Measurements from ENCODE around the gene NEDD4L. TPM values are rescaled to one million over a fixed set of nuclear protein-coding genes. Genes with fewer than 3 reads are reported as not detected.

NEDD4L gene
- total RNA-seq, 2 experiments from 2014 or later = 3.2 to 3.3 TPM

GRCh38 chr18:58309610-58310239 is 265.7 kb downstream of the NEDD4L start:
- BruUV-seq (replicated peaks) = no TSS peak
- TF ChIP-seq, protein P1, sequence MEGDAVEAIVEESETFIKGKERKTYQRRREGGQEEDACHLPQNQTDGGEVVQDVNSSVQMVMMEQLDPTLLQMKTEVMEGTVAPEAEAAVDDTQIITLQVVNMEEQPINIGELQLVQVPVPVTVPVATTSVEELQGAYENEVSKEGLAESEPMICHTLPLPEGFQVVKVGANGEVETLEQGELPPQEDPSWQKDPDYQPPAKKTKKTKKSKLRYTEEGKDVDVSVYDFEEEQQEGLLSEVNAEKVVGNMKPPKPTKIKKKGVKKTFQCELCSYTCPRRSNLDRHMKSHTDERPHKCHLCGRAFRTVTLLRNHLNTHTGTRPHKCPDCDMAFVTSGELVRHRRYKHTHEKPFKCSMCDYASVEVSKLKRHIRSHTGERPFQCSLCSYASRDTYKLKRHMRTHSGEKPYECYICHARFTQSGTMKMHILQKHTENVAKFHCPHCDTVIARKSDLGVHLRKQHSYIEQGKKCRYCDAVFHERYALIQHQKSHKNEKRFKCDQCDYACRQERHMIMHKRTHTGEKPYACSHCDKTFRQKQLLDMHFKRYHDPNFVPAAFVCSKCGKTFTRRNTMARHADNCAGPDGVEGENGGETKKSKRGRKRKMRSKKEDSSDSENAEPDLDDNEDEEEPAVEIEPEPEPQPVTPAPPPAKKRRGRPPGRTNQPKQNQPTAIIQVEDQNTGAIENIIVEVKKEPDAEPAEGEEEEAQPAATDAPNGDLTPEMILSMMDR (conservative IDR thresholded peaks at IDR 0.05; ENCODE audit: low read length) = no peak
- no peak for TF ChIP-seq EZH2phosphoT487 (IDR thresholded peaks at IDR 0.05; ENCODE audit: borderline replicate concordance, low read depth, low read length)
- Histone ChIP-seq H3K27ac (ENCODE audit: low read depth, low read length, poor library complexity, severe bottlenecking) (no peak overlapping the region), H3K79me2 (ENCODE audit: insufficient read depth, low read depth, low read length) (no peaks in the 10 kb centered on the region), H4K20me1 (ENCODE audit: insufficient read depth, low read length) (no peaks in the 10 kb centered on the region), H3K9me2 (ENCODE audit: insufficient read depth, low read length) (no peaks in the 10 kb centered on the region), H3K4me1 (ENCODE audit: insufficient read depth, low read length, poor library complexity, severe bottlenecking) (no peaks in the 10 kb centered on the region), H3K4me2 (ENCODE audit: low read length) (no peak overlapping the region), H2AFZ (ENCODE audit: low read length) (no peak overlapping the region), H3K36me3 (ENCODE audit: insufficient read depth, low read length) (no peaks in the 10 kb centered on the region), H3K4me3 (ENCODE audit: low read depth, low read length, poor library complexity, severe bottlenecking) (no peak overlapping the region), H3K9me3 (ENCODE audit: low read length) (no peaks in the 10 kb centered on the region)
- intact Hi-C loops (cut with micrococcal nuclease; ENCODE audit: unreplicated experiment) = no loop called here
- ChIA-PET CTCF (ENCODE audit: unreplicated experiment) (no interaction called here), POLR2A (no interaction called here)
- DNase-seq (ENCODE audit: low spot score) = no peak

DNA sequence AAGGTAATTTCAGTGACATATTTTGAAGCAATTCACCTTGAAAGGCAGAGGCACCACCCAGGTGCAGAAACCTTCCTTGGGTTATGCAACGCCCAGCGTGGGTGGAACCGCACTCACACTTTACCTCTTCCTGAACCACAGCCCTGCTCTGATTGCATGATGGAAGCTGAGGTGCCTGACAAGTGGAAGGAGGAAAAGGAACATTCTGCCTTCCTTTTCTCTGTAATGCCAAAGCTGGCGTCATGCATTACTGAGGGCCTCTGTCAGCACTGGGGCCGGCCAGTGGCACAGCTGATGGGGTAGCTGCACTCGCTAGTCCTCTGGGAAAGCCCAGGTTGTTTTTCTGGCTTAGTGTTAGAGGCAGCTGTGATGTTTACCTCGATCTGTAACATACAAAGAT is 266.5 kb downstream of the NEDD4L start:
- H3K9me2 ChIP-seq (ENCODE audit: insufficient read depth, low read length) = no peaks in the 10 kb centered on the region
- H3K4me2 ChIP-seq (ENCODE audit: low read length) = no peak overlapping the region
- ChIA-PET CTCF (ENCODE audit: unreplicated experiment) (no interaction called here), POLR2A (no interaction called here)
- no peaks in the 10 kb centered on the region for H3K9me3 ChIP-seq (ENCODE audit: low read length)
- H2AFZ ChIP-seq (ENCODE audit: low read length) = no peak overlapping the region
- DNase-seq (ENCODE audit: low spot score) = no peak
- H4K20me1 ChIP-seq (ENCODE audit: insufficient read depth, low read length) = no peaks in the 10 kb centered on the region
- H3K4me1 ChIP-seq (ENCODE audit: insufficient read depth, low read length, poor library complexity, severe bottlenecking) = no peaks in the 10 kb centered on the region
- BruUV-seq (replicated peaks) = no TSS peak
- no peak overlapping the region for H3K4me3 ChIP-seq (ENCODE audit: low read depth, low read length, poor library complexity, severe bottlenecking)
- TF ChIP-seq EZH2phosphoT487 (IDR thresholded peaks at IDR 0.05; ENCODE audit: borderline replicate concordance, low read depth, low read length) = no peak
- no peaks in the 10 kb centered on the region for H3K79me2 ChIP-seq (ENCODE audit: insufficient read depth, low read depth, low read length)
- intact Hi-C loops (cut with micrococcal nuclease; ENCODE audit: unreplicated experiment) = no loop called here
- no peak overlapping the region for H3K27ac ChIP-seq (ENCODE audit: low read depth, low read length, poor library complexity, severe bottlenecking)
- no peaks in the 10 kb centered on the region for H3K36me3 ChIP-seq (ENCODE audit: insufficient read depth, low read length)

DNA sequence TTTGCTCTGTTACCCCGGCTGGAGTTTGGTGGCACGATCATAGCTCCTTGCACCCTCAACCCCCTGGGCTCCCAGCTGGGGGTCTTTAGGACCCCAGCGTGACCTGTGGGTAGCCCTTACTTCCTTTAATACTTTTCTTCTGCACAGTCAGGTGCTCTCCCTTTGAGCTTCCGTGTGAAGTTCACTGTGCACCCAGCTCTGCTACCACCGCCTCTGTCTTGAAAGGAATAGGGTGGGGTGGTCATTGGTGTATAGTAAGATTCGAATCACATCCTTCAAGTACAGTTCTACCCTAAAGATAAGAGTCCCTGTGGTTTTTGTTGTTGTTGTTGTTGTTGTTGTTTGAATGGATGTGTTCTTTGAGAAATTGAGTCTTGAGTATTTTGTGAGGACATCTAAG is 267.4 kb downstream of the NEDD4L start:
- POLR2A ChIA-PET = no interaction called here
- no TSS peak for BruUV-seq (replicated peaks)
- H3K36me3 ChIP-seq (ENCODE audit: insufficient read depth, low read length) = no peaks in the 10 kb centered on the region
- no peak overlapping the region for H3K4me2 ChIP-seq (ENCODE audit: low read length)
- no peaks in the 10 kb centered on the region for H3K4me1 ChIP-seq (ENCODE audit: insufficient read depth, low read length, poor library complexity, severe bottlenecking)
- H3K79me2 ChIP-seq (ENCODE audit: insufficient read depth, low read depth, low read length) = no peaks in the 10 kb centered on the region
- CTCF ChIA-PET (ENCODE audit: unreplicated experiment) = no interaction called here
- H3K9me2 ChIP-seq (ENCODE audit: insufficient read depth, low read length) = no peaks in the 10 kb centered on the region
- no peak for DNase-seq (ENCODE audit: low spot score)
- H3K27ac ChIP-seq (ENCODE audit: low read depth, low read length, poor library complexity, severe bottlenecking) = no peak overlapping the region
- TF ChIP-seq EZH2phosphoT487 (IDR thresholded peaks at IDR 0.05; ENCODE audit: borderline replicate concordance, low read depth, low read length) = no peak
- TF ChIP-seq, protein P1 (conservative IDR thresholded peaks at IDR 0.05; ENCODE audit: low read length) = no peak
- H4K20me1 ChIP-seq (ENCODE audit: insufficient read depth, low read length) = no peaks in the 10 kb centered on the region
- H3K9me3 ChIP-seq (ENCODE audit: low read length) = no peaks in the 10 kb centered on the region
- H3K4me3 ChIP-seq (ENCODE audit: low read depth, low read length, poor library complexity, severe bottlenecking) = no peak overlapping the region
- intact Hi-C loops (cut with micrococcal nuclease; ENCODE audit: unreplicated experiment) = no loop called here
- no peak overlapping the region for H2AFZ ChIP-seq (ENCODE audit: low read length)

All from OCI-LY7 (cell line).